Astrocyte (in vitro differentiated cells and primary cell): Measurements from ENCODE around the gene NSD2. TPM values are rescaled to one million over a fixed set of nuclear protein-coding genes. Genes with fewer than 3 reads are reported as not detected.

Experiments
- DNase-seq: peaks from one replicate; pipeline ENCODE4 v3.0.0-alpha.2; 2010; ENCODE audit warnings: low read depth
- FAIRE-seq: peaks from 2 replicates; lab custom pipeline; 2011; peaks lifted over from hg19 to GRCh38; lab: Jason Lieb, UNC
- H2AFZ ChIP-seq: 2 replicates; pipeline ENCODE4 v1.6.0; 2012; ENCODE audit warnings: low read depth, low read length, inconsistent platforms
- H3K27ac ChIP-seq: 2 replicates; pipeline ENCODE4 v1.5.1; 2011; ENCODE audit warnings: low read depth, low read length, inconsistent platforms
- H3K27me3 ChIP-seq: 2 replicates; pipeline ENCODE4 v1.6.0; 2011; ENCODE audit warnings: low read length, inconsistent platforms; ENCODE audit not compliant: insufficient read depth
- H3K36me3 ChIP-seq: 2 replicates; pipeline ENCODE4 v1.5.1; 2011; ENCODE audit warnings: low read length, inconsistent platforms; ENCODE audit not compliant: insufficient read depth
- H3K4me1 ChIP-seq: 2 replicates; pipeline ENCODE4 v1.5.1; 2011; ENCODE audit warnings: low read length, inconsistent platforms; ENCODE audit not compliant: insufficient read depth
- H3K4me2 ChIP-seq: 2 replicates; pipeline ENCODE4 v1.6.0; 2012; ENCODE audit warnings: low read length, inconsistent platforms
- H3K4me3 ChIP-seq: 2 replicates; pipeline ENCODE4 v1.5.1; 2011; ENCODE audit warnings: low read depth, mild to moderate bottlenecking, low read length, inconsistent platforms; ENCODE audit not compliant: insufficient read depth
- H3K79me2 ChIP-seq: 2 replicates; pipeline ENCODE4 v1.6.0; 2012; ENCODE audit warnings: mild to moderate bottlenecking, low read length, inconsistent platforms; ENCODE audit not compliant: insufficient read depth
- H3K9ac ChIP-seq: 2 replicates; pipeline ENCODE4 v1.6.0; 2012; ENCODE audit warnings: mild to moderate bottlenecking, low read length, inconsistent platforms
- H3K9me3 ChIP-seq: 2 replicates; pipeline ENCODE4 v1.5.1; 2012; ENCODE audit warnings: low read depth, mild to moderate bottlenecking, low read length, inconsistent platforms; ENCODE audit not compliant: insufficient read depth
- H4K20me1 ChIP-seq: 2 replicates; pipeline ENCODE4 v1.6.0; 2012; ENCODE audit warnings: low read length, inconsistent platforms; ENCODE audit not compliant: insufficient read depth
- H3K27ac Mint-ChIP-seq: one replicate; pipeline ENCODE4 v1.8.0; 2021; ENCODE audit warnings: mild to moderate bottlenecking, mixed read lengths; ENCODE audit not compliant: unreplicated experiment
- H3K27me3 Mint-ChIP-seq: one replicate; pipeline ENCODE4 v1.8.0; 2021; ENCODE audit warnings: low read depth, mixed read lengths; ENCODE audit not compliant: unreplicated experiment
- H3K36me3 Mint-ChIP-seq: one replicate; pipeline ENCODE4 v1.8.0; 2021; ENCODE audit warnings: low read depth, mixed read lengths; ENCODE audit not compliant: unreplicated experiment
- H3K4me1 Mint-ChIP-seq: one replicate; pipeline ENCODE4 v1.8.0; 2021; ENCODE audit warnings: low read depth, mixed read lengths; ENCODE audit not compliant: unreplicated experiment
- H3K4me3 Mint-ChIP-seq: one replicate; pipeline ENCODE4 v1.8.0; 2021; ENCODE audit warnings: mild to moderate bottlenecking, moderate library complexity, mixed read lengths; ENCODE audit not compliant: unreplicated experiment
- H3K9me3 Mint-ChIP-seq: one replicate; pipeline ENCODE4 v1.8.0; 2021; ENCODE audit warnings: mild to moderate bottlenecking, mixed read lengths; ENCODE audit not compliant: unreplicated experiment
- CTCF ChIP-seq: IDR thresholded peaks from 2 replicates; pipeline ENCODE4 v1.5.1; 2011; ENCODE audit warnings: low read depth, mild to moderate bottlenecking, inconsistent platforms, low read length, moderate library complexity; ENCODE audit not compliant: insufficient read depth
- EZH2 ChIP-seq: IDR thresholded peaks from 2 replicates; pipeline ENCODE4 v1.6.1; 2012; ENCODE audit warnings: mild to moderate bottlenecking, low read length, inconsistent platforms; ENCODE audit not compliant: insufficient read depth
- total RNA-seq: library from RNA; stranded (reverse); gene quantifications from 2 replicates; pipeline ENCODE4 v1.2.1, GENCODE V29; 2021

Gene NSD2
- total RNA-seq, 1 donor from 2014 or later: 31.3 TPM

- peaks cover 6% of the 10 kb centered on the region for H3K36me3 ChIP-seq
- H3K27me3 ChIP-seq: no peaks in the 10 kb centered on the region
- no peak overlapping the region for H3K4me3 ChIP-seq
- Mint-ChIP-seq H3K36me3 (peaks cover 20% of the 10 kb centered on the region), H3K27me3 (no peaks in the 10 kb centered on the region), H3K4me1 (no peaks in the 10 kb centered on the region), H3K9me3 (no peaks in the 10 kb centered on the region), H3K27ac (no peak overlapping the region), H3K4me3 (no peak overlapping the region)
- H4K20me1 ChIP-seq: peaks cover 35% of the 10 kb centered on the region
- no peak overlapping the region for H2AFZ ChIP-seq
- no peak overlapping the region for H3K4me2 ChIP-seq
- FAIRE-seq (no peak), DNase-seq (no peak)
- no peak overlapping the region for H3K9ac ChIP-seq
- no peaks in the 10 kb centered on the region for H3K9me3 ChIP-seq
- H3K27ac ChIP-seq: no peak overlapping the region
- H3K79me2 ChIP-seq: peaks cover 46% of the 10 kb centered on the region
- TF ChIP-seq EZH2 (no peak), CTCF (no peak)
- H3K4me1 ChIP-seq: no peaks in the 10 kb centered on the region
Observed at GRCh38 chr4:1991596-1992434, 120.6 kb downstream of the NSD2 start.

GRCh38 chr4:1992468-1993168, 121.4 kb downstream of the NSD2 start:
- peaks cover 26% of the 10 kb centered on the region for H3K36me3 Mint-ChIP-seq
- Histone ChIP-seq H3K36me3 (peaks cover 6% of the 10 kb centered on the region), H3K4me1 (no peaks in the 10 kb centered on the region), H3K9ac (no peak overlapping the region), H3K27ac (no peak overlapping the region), H2AFZ (no peak overlapping the region), H4K20me1 (peaks cover 41% of the 10 kb centered on the region), H3K79me2 (peaks cover 54% of the 10 kb centered on the region), H3K9me3 (no peaks in the 10 kb centered on the region), H3K4me2 (no peak overlapping the region), H3K27me3 (no peaks in the 10 kb centered on the region), H3K4me3 (no peak overlapping the region)
- FAIRE-seq (no peak), DNase-seq (no peak)
- no peak for TF ChIP-seq EZH2
- no peak for TF ChIP-seq CTCF
- H3K27ac Mint-ChIP-seq: no peak overlapping the region
- H3K4me1 Mint-ChIP-seq: no peaks in the 10 kb centered on the region
- H3K27me3 Mint-ChIP-seq: no peaks in the 10 kb centered on the region
- peaks cover 3% of the 10 kb centered on the region for H3K9me3 Mint-ChIP-seq
- no peak overlapping the region for H3K4me3 Mint-ChIP-seq
